Keratinocyte (primary cell): ENCODE data around the gene RAI1. TPM values are rescaled to one million over a fixed set of nuclear protein-coding genes. Genes with fewer than 3 reads are reported as not detected.

Source experiments
- DNase-seq: peaks from one replicate; pipeline ENCODE4 v3.0.0-alpha.2; 2011; ENCODE audit warnings: low read depth, missing footprints, low spot score
- FAIRE-seq: peaks from 2 replicates; lab custom pipeline; 2011; peaks lifted over from hg19 to GRCh38; lab: Jason Lieb, UNC
- H2AFZ ChIP-seq: 2 replicates; pipeline ENCODE4 v1.6.0; 2012; ENCODE audit warnings: low read length, control low read depth, inconsistent platforms; ENCODE audit not compliant: control insufficient read depth
- H3K27ac ChIP-seq: 2 replicates; pipeline ENCODE4 v1.5.1; 2011; ENCODE audit warnings: low read length; ENCODE audit not compliant: control insufficient read depth, insufficient read depth
- H3K27me3 ChIP-seq: 3 replicates; pipeline ENCODE4 v1.6.0; 2011; ENCODE audit warnings: low read length; ENCODE audit not compliant: control insufficient read depth, insufficient read depth; ENCODE audit errors: extremely low read depth
- H3K36me3 ChIP-seq, 2 experiments: 2 replicates in 1 of 2; 3 replicates in 1 of 2; pipeline ENCODE4 v1.5.1; 2011; ENCODE audit warnings: low read length in 2 of 2, mild to moderate bottlenecking in 1 of 2; ENCODE audit not compliant: control insufficient read depth in 2 of 2, insufficient read depth in 2 of 2; ENCODE audit errors: extremely low read depth in 1 of 2
- H3K4me1 ChIP-seq: 3 replicates; pipeline ENCODE4 v1.5.1; 2011; ENCODE audit warnings: low read length; ENCODE audit not compliant: control insufficient read depth, insufficient read depth; ENCODE audit errors: extremely low read depth
- H3K4me2 ChIP-seq: 3 replicates; pipeline ENCODE4 v1.6.0; 2011; ENCODE audit warnings: low read depth, low read length; ENCODE audit not compliant: control insufficient read depth, insufficient read depth; ENCODE audit errors: extremely low read depth
- H3K4me3 ChIP-seq, 3 experiments: fragments of 200-600 bp in 1 of 3; sonication (generic) in 1 of 3; 2 replicates in 2 of 3; 3 replicates in 1 of 3; pipeline ENCODE4 v1.5.1; 2011 to 2016; ENCODE audit warnings: low read length in 3 of 3, mild to moderate bottlenecking in 3 of 3, control low read depth in 2 of 3, inconsistent platforms in 1 of 3, low read depth in 1 of 3, mixed read lengths in 1 of 3, mixed run types in 1 of 3, moderate library complexity in 1 of 3; ENCODE audit not compliant: control insufficient read depth in 2 of 3, insufficient read depth in 2 of 3; ENCODE audit errors: extremely low read depth in 1 of 3
- H3K79me2 ChIP-seq: 2 replicates; pipeline ENCODE4 v1.6.0; 2012; ENCODE audit warnings: low read length; ENCODE audit not compliant: control insufficient read depth, insufficient read depth
- H3K9ac ChIP-seq: 3 replicates; pipeline ENCODE4 v1.6.0; 2011; ENCODE audit warnings: low read length; ENCODE audit not compliant: control insufficient read depth, insufficient read depth; ENCODE audit errors: extremely low read depth
- H3K9me1 ChIP-seq: 3 replicates; pipeline ENCODE4 v1.6.0; 2011; ENCODE audit warnings: low read length; ENCODE audit not compliant: control insufficient read depth, insufficient read depth; ENCODE audit errors: extremely low read depth
- H3K9me3 ChIP-seq: 2 replicates; pipeline ENCODE4 v1.5.1; 2012; ENCODE audit warnings: low read depth, low read length; ENCODE audit not compliant: control insufficient read depth
- H4K20me1 ChIP-seq: 3 replicates; pipeline ENCODE4 v1.6.0; 2011; ENCODE audit warnings: low read length; ENCODE audit not compliant: control insufficient read depth, insufficient read depth; ENCODE audit errors: extremely low read depth
- EZH2 ChIP-seq: IDR thresholded peaks from one replicate; pipeline ENCODE4 v1.6.1; 2012; ENCODE audit warnings: inconsistent platforms, mild to moderate bottlenecking, low read length, moderate library complexity
- dilution Hi-C: fragments of 300-500 bp; cut with MboI; formaldehyde crosslinking; loops from one replicate; pipeline ENCODE4 v1.7.0; 2020; ENCODE audit warnings: low sequenced_read_pairs; ENCODE audit not compliant: extremely low pct_ligation_motif_present
- polyA plus RNA-seq, 5 experiments: library from polyadenylated mRNA; depleted of rRNA in 3 of 5; stranded (reverse) in 3 of 5; stranded (forward) in 1 of 5; unstranded in 1 of 5; fragments of >200 nt; gene quantifications; 1 replicate in 1 of 5; 2 replicates in 3 of 5; 3 replicates in 1 of 5; pipeline versions ENCODE4 v1.2.1 to v1.2.3, GENCODE V29; 2011 to 2012; ENCODE audit warnings: missing spikeins in 2 of 5, low read depth in 1 of 5, low replicate concordance in 1 of 5
- TF ChIP-seq, protein P1 (sequence below), 3 experiments: IDR thresholded peaks in 1 of 3; conservative IDR thresholded peaks in 1 of 3; optimal IDR thresholded peaks in 1 of 3; 2 replicates in 2 of 3; 3 replicates in 1 of 3; pipeline versions ENCODE3 to v1.5.1; 2011; ENCODE audit warnings: low read length in 3 of 3, mild to moderate bottlenecking in 3 of 3, moderate library complexity in 2 of 3, control low read depth in 1 of 3, inconsistent platforms in 1 of 3; ENCODE audit not compliant: insufficient read depth in 2 of 3; ENCODE audit errors: extremely low read depth in 1 of 3

RAI1 gene
- polyA plus RNA-seq, 1 donor (not counting 4 experiments of a cell fraction or from before 2014, with no cell fraction given), result 2.6 TPM

DNA sequence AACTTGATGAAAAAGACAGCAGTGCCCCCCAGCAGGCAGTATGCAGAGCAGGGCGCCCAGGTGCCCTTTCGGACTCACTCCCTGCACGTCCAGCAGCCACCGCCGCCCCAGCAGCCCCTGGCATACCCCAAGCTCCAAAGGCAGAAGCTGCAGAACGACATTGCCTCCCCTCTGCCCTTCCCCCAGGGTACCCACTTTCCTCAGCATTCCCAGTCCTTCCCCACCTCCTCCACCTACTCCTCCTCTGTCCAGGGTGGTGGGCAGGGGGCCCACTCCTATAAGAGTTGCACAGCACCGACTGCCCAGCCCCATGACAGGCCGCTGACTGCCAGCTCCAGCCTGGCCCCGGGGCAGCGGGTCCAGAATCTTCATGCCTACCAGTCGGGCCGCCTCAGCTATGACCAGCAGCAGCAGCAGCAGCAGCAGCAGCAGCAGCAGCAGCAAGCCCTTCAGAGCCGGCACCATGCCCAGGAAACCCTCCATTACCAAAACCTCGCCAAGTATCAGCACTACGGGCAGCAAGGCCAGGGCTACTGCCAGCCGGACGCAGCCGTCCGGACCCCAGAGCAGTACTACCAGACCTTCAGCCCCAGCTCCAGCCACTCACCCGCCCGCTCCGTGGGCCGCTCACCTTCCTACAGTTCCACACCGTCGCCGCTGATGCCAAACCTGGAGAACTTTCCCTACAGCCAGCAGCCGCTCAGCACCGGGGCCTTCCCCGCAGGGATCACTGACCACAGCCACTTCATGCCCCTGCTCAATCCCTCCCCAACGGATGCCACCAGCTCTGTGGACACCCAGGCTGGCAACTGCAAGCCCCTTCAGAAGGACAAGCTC, 112.3 kb downstream of the RAI1 start:
- FAIRE-seq, result no peak
- H3K27me3 ChIP-seq, result no peaks in the 10 kb centered on the region
- H3K9me1 ChIP-seq, result no peaks in the 10 kb centered on the region
- H3K27ac ChIP-seq, result no peak overlapping the region
- H4K20me1 ChIP-seq, result no peaks in the 10 kb centered on the region
- H3K36me3 ChIP-seq, result peaks cover 10 to 29% of the 10 kb centered on the region in 2 experiments
- no peaks in the 10 kb centered on the region for H3K9me3 ChIP-seq
- peaks cover 25% of the 10 kb centered on the region for H3K79me2 ChIP-seq
- H3K4me1 ChIP-seq, result no peaks in the 10 kb centered on the region
- TF ChIP-seq, protein P1, sequence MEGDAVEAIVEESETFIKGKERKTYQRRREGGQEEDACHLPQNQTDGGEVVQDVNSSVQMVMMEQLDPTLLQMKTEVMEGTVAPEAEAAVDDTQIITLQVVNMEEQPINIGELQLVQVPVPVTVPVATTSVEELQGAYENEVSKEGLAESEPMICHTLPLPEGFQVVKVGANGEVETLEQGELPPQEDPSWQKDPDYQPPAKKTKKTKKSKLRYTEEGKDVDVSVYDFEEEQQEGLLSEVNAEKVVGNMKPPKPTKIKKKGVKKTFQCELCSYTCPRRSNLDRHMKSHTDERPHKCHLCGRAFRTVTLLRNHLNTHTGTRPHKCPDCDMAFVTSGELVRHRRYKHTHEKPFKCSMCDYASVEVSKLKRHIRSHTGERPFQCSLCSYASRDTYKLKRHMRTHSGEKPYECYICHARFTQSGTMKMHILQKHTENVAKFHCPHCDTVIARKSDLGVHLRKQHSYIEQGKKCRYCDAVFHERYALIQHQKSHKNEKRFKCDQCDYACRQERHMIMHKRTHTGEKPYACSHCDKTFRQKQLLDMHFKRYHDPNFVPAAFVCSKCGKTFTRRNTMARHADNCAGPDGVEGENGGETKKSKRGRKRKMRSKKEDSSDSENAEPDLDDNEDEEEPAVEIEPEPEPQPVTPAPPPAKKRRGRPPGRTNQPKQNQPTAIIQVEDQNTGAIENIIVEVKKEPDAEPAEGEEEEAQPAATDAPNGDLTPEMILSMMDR (optimal IDR thresholded peaks at IDR 0.05 in 1 of 3, IDR thresholded peaks at IDR 0.05 in 1 of 3, conservative IDR thresholded peaks at IDR 0.05 in 1 of 3; ENCODE audit: extremely low read depth in 1 of 3, insufficient read depth in 2 of 3, low read length in 3 of 3), result no peak
- no peak for TF ChIP-seq EZH2
- no peak overlapping the region for H3K4me2 ChIP-seq
- H2AFZ ChIP-seq, result no peak overlapping the region
- no peak overlapping the region for H3K4me3 ChIP-seq
- DNase-seq, result no peak
- dilution Hi-C loops, result no loop called here
- no peak overlapping the region for H3K9ac ChIP-seq

DNA sequence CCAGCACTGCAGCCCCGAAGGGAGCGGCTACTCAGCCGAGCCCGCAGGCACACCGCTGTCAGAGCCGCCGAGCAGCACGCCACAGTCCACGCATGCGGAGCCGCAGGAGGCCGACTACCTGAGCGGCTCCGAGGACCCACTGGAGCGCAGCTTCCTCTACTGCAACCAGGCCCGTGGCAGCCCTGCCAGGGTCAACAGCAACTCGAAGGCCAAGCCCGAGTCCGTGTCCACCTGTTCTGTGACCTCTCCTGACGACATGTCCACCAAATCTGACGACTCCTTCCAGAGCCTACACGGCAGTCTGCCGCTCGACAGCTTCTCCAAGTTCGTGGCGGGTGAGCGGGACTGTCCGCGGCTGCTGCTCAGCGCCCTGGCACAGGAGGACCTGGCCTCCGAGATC, 113.1 kb downstream of the RAI1 start:
- no peak overlapping the region for H2AFZ ChIP-seq
- no peak for FAIRE-seq
- H4K20me1 ChIP-seq, result no peaks in the 10 kb centered on the region
- H3K79me2 ChIP-seq, result peaks cover 23% of the 10 kb centered on the region
- no peaks in the 10 kb centered on the region for H3K9me1 ChIP-seq
- dilution Hi-C loops, result no loop called here
- no peak for TF ChIP-seq EZH2
- TF ChIP-seq, protein P1 (optimal IDR thresholded peaks at IDR 0.05 in 1 of 3, IDR thresholded peaks at IDR 0.05 in 1 of 3, conservative IDR thresholded peaks at IDR 0.05 in 1 of 3; ENCODE audit: extremely low read depth in 1 of 3, insufficient read depth in 2 of 3, low read length in 3 of 3), result no peak
- no peaks in the 10 kb centered on the region for H3K27me3 ChIP-seq
- peaks cover 10 to 33% of the 10 kb centered on the region in 2 experiments for H3K36me3 ChIP-seq
- no peak overlapping the region for H3K4me3 ChIP-seq
- H3K4me1 ChIP-seq, result no peaks in the 10 kb centered on the region
- DNase-seq, result no peak
- H3K9ac ChIP-seq, result no peak overlapping the region
- no peak overlapping the region for H3K4me2 ChIP-seq
- no peak overlapping the region for H3K27ac ChIP-seq
- no peaks in the 10 kb centered on the region for H3K9me3 ChIP-seq
